Measurements from ENCODE around the gene IZUMO2.

DNA sequence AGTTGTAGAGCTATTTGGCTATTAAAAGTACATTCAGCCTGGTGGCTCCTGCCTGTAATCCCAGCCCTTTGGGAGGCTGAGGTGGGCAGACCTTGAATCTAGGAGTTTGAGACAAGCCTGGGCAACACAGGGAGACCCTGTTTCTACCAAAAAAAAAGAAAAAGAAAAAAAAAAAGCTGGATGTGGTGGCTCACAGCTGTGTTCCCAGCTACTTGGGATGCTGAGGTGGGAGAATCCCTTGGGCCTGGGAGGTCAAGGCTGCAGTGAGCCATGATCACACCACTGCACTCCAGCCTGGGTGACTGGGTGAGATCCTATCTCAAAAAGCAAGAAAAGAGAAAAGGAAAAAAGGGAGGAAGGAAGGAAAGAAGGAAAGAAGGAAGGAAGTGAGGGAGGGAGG, 9.6 kb upstream of the IZUMO2 start:
- TF ChIP-seq CTCF (IDR thresholded peaks at IDR 0.05) (no peak), NRF1 (IDR thresholded peaks at IDR 0.05; ENCODE audit: low read depth, low read length) (no peak), EZH2phosphoT487 (IDR thresholded peaks at IDR 0.05; ENCODE audit: borderline replicate concordance, low read depth) (no peak), MXI1 (IDR thresholded peaks at IDR 0.05; ENCODE audit: low read depth, low read length) (no peak), ZBTB33 (IDR thresholded peaks at IDR 0.05; ENCODE audit: borderline replicate concordance, low read depth) (no peak)
- TF ChIP-seq, protein P1, sequence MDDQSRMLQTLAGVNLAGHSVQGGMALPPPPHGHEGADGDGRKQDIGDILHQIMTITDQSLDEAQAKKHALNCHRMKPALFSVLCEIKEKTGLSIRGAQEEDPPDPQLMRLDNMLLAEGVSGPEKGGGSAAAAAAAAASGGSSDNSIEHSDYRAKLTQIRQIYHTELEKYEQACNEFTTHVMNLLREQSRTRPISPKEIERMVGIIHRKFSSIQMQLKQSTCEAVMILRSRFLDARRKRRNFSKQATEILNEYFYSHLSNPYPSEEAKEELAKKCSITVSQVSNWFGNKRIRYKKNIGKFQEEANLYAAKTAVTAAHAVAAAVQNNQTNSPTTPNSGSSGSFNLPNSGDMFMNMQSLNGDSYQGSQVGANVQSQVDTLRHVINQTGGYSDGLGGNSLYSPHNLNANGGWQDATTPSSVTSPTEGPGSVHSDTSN (IDR thresholded peaks at IDR 0.05), result no peak

All from SK-N-SH (cell line).